CD14-positive monocyte (primary cell): ENCODE results near the gene MAP3K13. TPM values are rescaled to one million over a fixed set of nuclear protein-coding genes. Genes with fewer than 3 reads are reported as not detected.

Experiments used
- DNase-seq, 3 donors: peaks; one replicate each; pipeline ENCODE4 v3.0.0-alpha.2; 2011 to 2022
- H2AFZ ChIP-seq: 2 replicates; pipeline ENCODE4 v1.6.0; 2012; ENCODE audit warnings: mild to moderate bottlenecking, low read depth, low read length, inconsistent platforms; ENCODE audit not compliant: insufficient read depth, poor library complexity, severe bottlenecking
- H3K27ac ChIP-seq, 2 donors: 1 replicate in 1 of 2; 2 replicates in 1 of 2; pipeline ENCODE4 v1.5.1; 2012 to 2013; ENCODE audit warnings: low read length in 2 of 2, control low read depth in 1 of 2, inconsistent platforms in 1 of 2, low read depth in 1 of 2, mild to moderate bottlenecking in 1 of 2
- H3K27me3 ChIP-seq, 2 donors: one replicate each; pipeline versions ENCODE4 v1.6.0 to v1.6.1; 2011 to 2013; ENCODE audit warnings: low read length in 2 of 2; ENCODE audit not compliant: control insufficient read depth in 2 of 2, insufficient read depth in 2 of 2
- H3K36me3 ChIP-seq, 2 donors: replicated peaks in 1 of 2; 1 replicate in 1 of 2; 2 replicates in 1 of 2; pipeline versions ENCODE4 v1.5.1 to v1.6.1; 2012 to 2013; ENCODE audit warnings: low read length in 2 of 2, control low read depth in 1 of 2, inconsistent platforms in 1 of 2, mild to moderate bottlenecking in 1 of 2; ENCODE audit not compliant: insufficient read depth in 2 of 2, control insufficient read depth in 1 of 2
- H3K4me1 ChIP-seq, 2 donors: 1 replicate in 1 of 2; 2 replicates in 1 of 2; pipeline versions ENCODE4 v1.5.1 to v1.6.1; 2012 to 2013; ENCODE audit warnings: low read length in 2 of 2, control low read depth in 1 of 2, inconsistent platforms in 1 of 2, mild to moderate bottlenecking in 1 of 2, moderate library complexity in 1 of 2; ENCODE audit not compliant: insufficient read depth in 2 of 2, control insufficient read depth in 1 of 2
- H3K4me2 ChIP-seq: replicated peaks from 2 replicates; pipeline ENCODE3; 2012; ENCODE audit warnings: low read length, moderate library complexity, mild to moderate bottlenecking; ENCODE audit not compliant: poor library complexity, severe bottlenecking; ENCODE audit errors: extremely low read depth
- H3K4me3 ChIP-seq, 3 experiments: fragments of 200-600 bp in 1 of 3; sonication (generic) in 1 of 3; replicated peaks in 1 of 3; 1 replicate in 2 of 3; 2 replicates in 1 of 3; pipeline ENCODE4 v1.5.1; 2011 to 2013; ENCODE audit warnings: low read length in 3 of 3, mild to moderate bottlenecking in 3 of 3, control low read depth in 2 of 3, low read depth in 2 of 3, inconsistent platforms in 1 of 3, moderate library complexity in 1 of 3
- H3K79me2 ChIP-seq: 2 replicates; pipeline ENCODE4 v1.6.0; 2012; ENCODE audit warnings: mild to moderate bottlenecking, control low read depth, inconsistent platforms, low read length, moderate library complexity; ENCODE audit not compliant: insufficient read depth
- H3K9ac ChIP-seq: 2 replicates; pipeline ENCODE4 v1.6.0; 2017; ENCODE audit warnings: low read length, mild to moderate bottlenecking; ENCODE audit not compliant: insufficient read depth, poor library complexity, severe bottlenecking
- H3K9me3 ChIP-seq, 2 donors: replicated peaks in 1 of 2; 1 replicate in 1 of 2; 2 replicates in 1 of 2; pipeline versions ENCODE4 v1.5.1 to v1.6.1; 2012 to 2013; ENCODE audit warnings: low read length in 2 of 2, control low read depth in 1 of 2; ENCODE audit not compliant: control insufficient read depth in 1 of 2, insufficient read depth in 1 of 2
- H4K20me1 ChIP-seq: 2 replicates; pipeline ENCODE4 v1.6.0; 2012; ENCODE audit warnings: mild to moderate bottlenecking, low read length, control low read depth, moderate library complexity; ENCODE audit not compliant: insufficient read depth
- H3K27ac Mint-ChIP-seq, 7 donors: one replicate each; pipeline ENCODE4 v1.8.0; 2020; ENCODE audit warnings: mild to moderate bottlenecking in 7 of 7, mixed read lengths in 7 of 7, moderate library complexity in 6 of 7, inconsistent platforms in 2 of 7
- H3K27me3 Mint-ChIP-seq, 3 donors: one replicate each; pipeline ENCODE4 v1.8.0; 2021 to 2022; ENCODE audit warnings: low read depth in 3 of 3, mild to moderate bottlenecking in 3 of 3, mixed read lengths in 3 of 3, moderate library complexity in 3 of 3, inconsistent platforms in 1 of 3
- H3K36me3 Mint-ChIP-seq, 2 donors: one replicate each; pipeline ENCODE4 v1.8.0; 2020; ENCODE audit warnings: mixed read lengths in 2 of 2, inconsistent platforms in 1 of 2, mild to moderate bottlenecking in 1 of 2
- H3K4me1 Mint-ChIP-seq: one replicate; pipeline ENCODE4 v1.8.0; 2020; ENCODE audit warnings: mild to moderate bottlenecking, mixed read lengths
- H3K4me3 Mint-ChIP-seq, 2 donors: one replicate each; pipeline ENCODE4 v1.8.0; 2020; ENCODE audit warnings: mild to moderate bottlenecking in 2 of 2, mixed read lengths in 2 of 2, moderate library complexity in 1 of 2
- H3K9me3 Mint-ChIP-seq, 7 donors: one replicate each; pipeline ENCODE4 v1.8.0; 2020 to 2022; ENCODE audit warnings: mixed read lengths in 7 of 7, mild to moderate bottlenecking in 6 of 7, moderate library complexity in 6 of 7, inconsistent platforms in 2 of 7
- CTCF ChIP-seq: fragments of 200-600 bp; IDR thresholded peaks from one replicate; pipeline ENCODE4 v1.8.0; 2022; ENCODE audit warnings: antibody characterized with exemption, mild to moderate bottlenecking
- WGBS: methylation state at CpG from one replicate; pipeline ENCODE4 v1.1.5; 2013; ENCODE audit warnings: missing lambda C conversion rate; ENCODE audit not compliant: insufficient coverage; 5-methylcytosine and 5-hydroxymethylcytosine counted together
- intact Hi-C, 2 donors: fragments of 100-400 bp; cut with micrococcal nuclease; formaldehyde crosslinking; loops; one replicate each; pipeline versions ENCODE4 v1.15.0 to v1.15.1; 2023
- polyA plus RNA-seq, 3 donors: library from polyadenylated mRNA; depleted of rRNA in 1 of 3; unstranded in 2 of 3; stranded (reverse) in 1 of 3; fragments of 300-500 nt in 2 of 3; fragments of >200 nt in 1 of 3; fragmentation: Illumina TruSeq in 2 of 3; gene quantifications; 1 replicate in 2 of 3; 2 replicates in 1 of 3; pipeline ENCODE4 v1.2.3, GENCODE V29; 2012 to 2021

Gene MAP3K13
- polyA plus RNA-seq, 3 donors, result 5.0 to 34.2 (median 30.9) TPM

- H3K36me3 Mint-ChIP-seq, result no peaks in the 10 kb centered on the region
- H2AFZ ChIP-seq, result no peak overlapping the region
- no peak for DNase-seq
- peaks cover 29 to 49% (median 31%) of the 10 kb centered on the region in 3 donors for H3K27me3 Mint-ChIP-seq
- H3K27ac Mint-ChIP-seq, result peak overlapping the region in 1 of 7 donors; percentile 38
- no peak for TF ChIP-seq CTCF
- intact Hi-C loops, result no loop called here
- H3K4me2 ChIP-seq, result no peak overlapping the region
- H3K27ac ChIP-seq, result no peak overlapping the region
- H3K9me3 ChIP-seq, result no peaks in the 10 kb centered on the region
- H3K79me2 ChIP-seq, result no peaks in the 10 kb centered on the region
- 100% methylated on average over 2 of the region's 3 CpGs for WGBS
- H3K9me3 Mint-ChIP-seq, result peaks cover 0 to 2% (median 0%) of the 10 kb centered on the region in 7 donors
- H3K4me1 Mint-ChIP-seq, result peaks cover 16% of the 10 kb centered on the region
- H3K4me1 ChIP-seq, result peaks cover 4 to 5% of the 10 kb centered on the region in 2 donors
- H3K27me3 ChIP-seq, result peaks cover 30 to 31% of the 10 kb centered on the region in 2 donors
- no peak overlapping the region for H3K9ac ChIP-seq
- peak overlapping the region in 1 of 2 donors; percentile 71 for H3K4me3 Mint-ChIP-seq
- no peaks in the 10 kb centered on the region for H4K20me1 ChIP-seq
- no peak overlapping the region for H3K4me3 ChIP-seq
- H3K36me3 ChIP-seq, result no peaks in the 10 kb centered on the region
Measured at GRCh38 chr3:185365291-185366073, 2.5 kb downstream of the MAP3K13 start.

- intact Hi-C loops, result no loop called here
- Mint-ChIP-seq H3K27ac (peak overlapping the region in 1 of 7 donors; percentile 38), H3K27me3 (peaks cover 29 to 52% (median 31%) of the 10 kb centered on the region in 3 donors), H3K4me3 (peak overlapping the region in 1 of 2 donors; percentile 71), H3K4me1 (peaks cover 16% of the 10 kb centered on the region), H3K9me3 (peaks cover 0 to 2% (median 0%) of the 10 kb centered on the region in 7 donors), H3K36me3 (no peaks in the 10 kb centered on the region)
- no peak for TF ChIP-seq CTCF
- Histone ChIP-seq H3K4me2 (no peak overlapping the region), H3K4me3 (no peak overlapping the region), H3K27me3 (peaks cover 30 to 31% of the 10 kb centered on the region in 2 donors), H2AFZ (no peak overlapping the region), H3K9ac (no peak overlapping the region), H3K36me3 (no peaks in the 10 kb centered on the region), H3K9me3 (no peaks in the 10 kb centered on the region), H3K4me1 (peaks cover 4 to 5% of the 10 kb centered on the region in 2 donors), H3K27ac (no peak overlapping the region), H4K20me1 (no peaks in the 10 kb centered on the region), H3K79me2 (no peaks in the 10 kb centered on the region)
- DNase-seq, result no peak
- WGBS, result no CpG with 5 or more reads among the region's 1 CpG
Measured at GRCh38 chr3:185366074-185366335, 3.1 kb downstream of the MAP3K13 start.
